PFSK-1 (cell line): ENCODE results near the gene MCRS1.

Experiments
- SIN3A ChIP-seq: IDR thresholded peaks from 2 replicates; pipeline ENCODE4 v1.6.1; 2012; ENCODE audit warnings: mild to moderate bottlenecking, low read length, moderate library complexity, borderline replicate concordance; ENCODE audit not compliant: insufficient read depth
- TAF1 ChIP-seq: IDR thresholded peaks from 2 replicates; pipeline ENCODE4 v1.6.1; 2012; ENCODE audit warnings: low read length, control low read depth, borderline replicate concordance; ENCODE audit not compliant: insufficient read depth

DNA sequence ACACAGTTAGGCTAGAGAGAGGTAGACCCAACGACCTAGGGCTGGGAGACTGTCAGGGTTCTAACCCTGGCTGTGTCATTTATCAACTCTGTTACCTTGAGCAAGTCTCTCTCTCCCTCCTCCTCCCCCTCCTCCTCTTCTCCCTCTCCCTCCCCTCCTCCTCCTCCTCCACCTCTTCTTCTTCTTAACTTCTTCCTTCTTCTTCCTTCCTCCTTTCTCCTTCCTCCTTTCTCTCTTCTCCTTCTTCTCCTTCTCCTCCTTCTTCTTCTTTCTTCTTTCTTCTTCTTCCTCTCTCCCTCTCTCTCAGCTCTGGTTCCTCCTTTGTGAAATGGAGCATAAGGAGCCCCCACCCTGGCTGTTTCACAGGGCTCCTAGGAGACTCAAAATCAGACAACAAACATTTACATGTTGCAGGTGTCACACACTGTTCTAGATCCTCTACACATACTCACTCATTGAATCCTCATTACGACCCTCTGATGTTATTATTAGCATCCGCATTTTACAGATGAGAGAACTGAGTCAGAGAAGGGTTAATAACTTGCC lies 31.3 kb downstream of the MCRS1 start:
- no peak for TF ChIP-seq SIN3A
- TF ChIP-seq TAF1 = no peak
